Parathyroid adenoma (tissue), 2 donors: Measurements from ENCODE around the gene RHCE.

Experiments
- H2AFZ ChIP-seq: fragments of 300-600 bp; sonication (generic); one replicate; pipeline ENCODE4 v1.7.0; 2017; ENCODE audit warnings: antibody characterized with exemption, mild to moderate bottlenecking
- H3K27ac ChIP-seq: fragments of 300-600 bp; sonication (generic); one replicate; pipeline ENCODE4 v1.7.0; 2017
- H3K27me3 ChIP-seq: fragments of 300-600 bp; sonication (generic); one replicate; pipeline ENCODE4 v1.7.0; 2017; ENCODE audit warnings: low read length; ENCODE audit not compliant: control insufficient read depth, insufficient read depth
- H3K36me3 ChIP-seq: fragments of 300-600 bp; sonication (generic); one replicate; pipeline ENCODE4 v1.7.0; 2017; ENCODE audit warnings: low read length; ENCODE audit not compliant: control insufficient read depth, insufficient read depth
- H3K4me1 ChIP-seq: fragments of 300-600 bp; sonication (generic); one replicate; pipeline ENCODE4 v1.7.0; 2017; ENCODE audit warnings: control low read depth
- H3K4me2 ChIP-seq: fragments of 300-600 bp; sonication (generic); one replicate; pipeline ENCODE4 v1.7.0; 2017; ENCODE audit warnings: low read length
- H3K4me3 ChIP-seq: fragments of 300-600 bp; sonication (generic); one replicate; pipeline ENCODE4 v1.7.0; 2017; ENCODE audit warnings: low read depth, low read length
- H3K79me2 ChIP-seq: fragments of 300-600 bp; sonication (generic); one replicate; pipeline ENCODE4 v1.7.0; 2017; ENCODE audit warnings: control low read depth
- H3K9ac ChIP-seq: fragments of 300-600 bp; sonication (generic); one replicate; pipeline ENCODE4 v1.7.0; 2017; ENCODE audit warnings: mild to moderate bottlenecking
- H3K9me3 ChIP-seq: fragments of 300-600 bp; sonication (generic); one replicate; pipeline ENCODE4 v1.7.0; 2017; ENCODE audit warnings: low read length; ENCODE audit not compliant: control insufficient read depth
- TF ChIP-seq, protein P1 (sequence below): fragments of 300-600 bp; sonication (generic); IDR thresholded peaks from one replicate; pipeline ENCODE4 v1.7.0; 2017; ENCODE audit warnings: antibody characterized with exemption, mild to moderate bottlenecking
- donor health status: primary hyperparathyroidism.

Gene RHCE

DNA sequence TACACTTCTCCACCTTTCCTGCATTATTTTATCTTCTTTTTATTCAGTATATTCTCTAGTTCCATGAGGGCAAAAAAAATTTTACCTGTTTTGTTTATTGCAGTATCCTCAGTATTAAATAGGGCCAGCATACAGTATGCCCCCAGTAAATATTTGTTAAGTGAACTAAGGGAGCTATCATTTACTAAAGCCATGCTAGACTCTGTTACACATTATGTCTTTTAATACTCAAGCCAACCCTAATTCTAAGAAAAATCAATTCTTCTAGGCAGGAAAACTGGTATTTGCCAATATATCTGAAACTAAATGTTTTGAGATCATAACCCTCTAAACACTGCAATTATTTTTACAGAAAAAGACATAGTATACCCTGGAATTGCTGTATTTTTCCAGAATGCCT is 64.2 kb downstream of the RHCE start:
- no peak overlapping the region for H2AFZ ChIP-seq
- H3K79me2 ChIP-seq = no peaks in the 10 kb centered on the region
- H3K27ac ChIP-seq = no peak overlapping the region
- H3K9me3 ChIP-seq = no peaks in the 10 kb centered on the region
- TF ChIP-seq, protein P1, sequence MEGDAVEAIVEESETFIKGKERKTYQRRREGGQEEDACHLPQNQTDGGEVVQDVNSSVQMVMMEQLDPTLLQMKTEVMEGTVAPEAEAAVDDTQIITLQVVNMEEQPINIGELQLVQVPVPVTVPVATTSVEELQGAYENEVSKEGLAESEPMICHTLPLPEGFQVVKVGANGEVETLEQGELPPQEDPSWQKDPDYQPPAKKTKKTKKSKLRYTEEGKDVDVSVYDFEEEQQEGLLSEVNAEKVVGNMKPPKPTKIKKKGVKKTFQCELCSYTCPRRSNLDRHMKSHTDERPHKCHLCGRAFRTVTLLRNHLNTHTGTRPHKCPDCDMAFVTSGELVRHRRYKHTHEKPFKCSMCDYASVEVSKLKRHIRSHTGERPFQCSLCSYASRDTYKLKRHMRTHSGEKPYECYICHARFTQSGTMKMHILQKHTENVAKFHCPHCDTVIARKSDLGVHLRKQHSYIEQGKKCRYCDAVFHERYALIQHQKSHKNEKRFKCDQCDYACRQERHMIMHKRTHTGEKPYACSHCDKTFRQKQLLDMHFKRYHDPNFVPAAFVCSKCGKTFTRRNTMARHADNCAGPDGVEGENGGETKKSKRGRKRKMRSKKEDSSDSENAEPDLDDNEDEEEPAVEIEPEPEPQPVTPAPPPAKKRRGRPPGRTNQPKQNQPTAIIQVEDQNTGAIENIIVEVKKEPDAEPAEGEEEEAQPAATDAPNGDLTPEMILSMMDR = no peak
- H3K36me3 ChIP-seq = no peaks in the 10 kb centered on the region
- no peaks in the 10 kb centered on the region for H3K4me1 ChIP-seq
- H3K27me3 ChIP-seq = no peaks in the 10 kb centered on the region
- no peak overlapping the region for H3K4me3 ChIP-seq
- H3K9ac ChIP-seq = no peak overlapping the region
- H3K4me2 ChIP-seq = no peak overlapping the region

DNA sequence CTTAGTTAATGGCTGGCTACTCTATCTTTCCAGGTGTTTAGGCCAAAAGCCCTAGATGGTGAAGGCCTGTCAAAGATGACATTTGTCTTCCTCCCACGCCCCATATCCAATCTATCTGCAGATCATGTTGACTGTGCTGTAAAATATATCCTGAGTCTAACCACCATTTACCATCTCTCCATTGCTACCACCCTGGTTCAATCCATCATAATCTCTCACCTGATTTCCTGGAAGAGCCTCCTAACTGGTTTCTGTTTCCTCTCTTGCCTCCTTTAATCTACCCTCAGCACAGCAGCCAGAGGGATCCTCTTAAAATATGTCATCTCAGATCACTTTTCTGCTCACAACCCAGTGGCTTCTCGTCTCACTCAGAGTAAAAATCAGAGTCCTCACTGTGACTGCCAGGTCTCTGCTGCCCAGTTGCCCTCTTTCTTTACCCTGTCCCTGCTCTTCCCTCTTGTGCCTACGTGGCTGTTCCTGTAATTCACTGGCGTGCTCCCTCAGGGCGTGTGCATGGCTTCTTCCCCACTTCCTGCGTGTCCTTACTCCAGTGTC is 64.7 kb downstream of the RHCE start:
- Histone ChIP-seq H3K9me3 (no peaks in the 10 kb centered on the region), H3K27ac (no peak overlapping the region), H3K4me2 (no peak overlapping the region), H3K79me2 (no peaks in the 10 kb centered on the region), H3K9ac (no peak overlapping the region), H3K4me1 (no peaks in the 10 kb centered on the region), H2AFZ (no peak overlapping the region), H3K36me3 (no peaks in the 10 kb centered on the region), H3K4me3 (no peak overlapping the region), H3K27me3 (no peaks in the 10 kb centered on the region)
- TF ChIP-seq, protein P1 = no peak

DNA sequence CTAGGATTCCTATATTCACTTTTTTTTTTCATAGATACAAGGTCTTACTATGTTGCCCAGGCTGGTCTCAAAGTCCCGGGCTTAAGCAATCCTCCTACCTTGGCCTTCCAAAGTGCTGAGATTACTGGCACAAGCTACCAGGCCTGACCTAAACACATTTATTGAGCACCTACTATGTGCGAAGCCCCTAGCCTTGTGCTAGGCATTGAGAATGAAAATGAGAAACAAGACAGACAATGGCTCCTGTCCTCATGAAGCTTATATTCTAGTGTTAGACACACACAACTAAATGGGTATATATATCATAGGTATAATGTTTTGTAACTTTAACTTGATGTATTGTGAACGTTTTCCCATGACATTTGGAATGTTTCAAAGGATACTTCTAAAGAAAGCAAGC is 71.0 kb downstream of the RHCE start:
- H2AFZ ChIP-seq = no peak overlapping the region
- H3K4me1 ChIP-seq = no peaks in the 10 kb centered on the region
- no peaks in the 10 kb centered on the region for H3K27me3 ChIP-seq
- H3K27ac ChIP-seq = no peak overlapping the region
- no peaks in the 10 kb centered on the region for H3K79me2 ChIP-seq
- H3K9me3 ChIP-seq = no peaks in the 10 kb centered on the region
- no peaks in the 10 kb centered on the region for H3K36me3 ChIP-seq
- H3K4me2 ChIP-seq = no peak overlapping the region
- TF ChIP-seq, protein P1 = no peak
- no peak overlapping the region for H3K9ac ChIP-seq
- no peak overlapping the region for H3K4me3 ChIP-seq

GRCh38 chr1:25347556-25347955 is 73.1 kb downstream of the RHCE start:
- Histone ChIP-seq H3K9me3 (no peaks in the 10 kb centered on the region), H3K4me1 (no peaks in the 10 kb centered on the region), H2AFZ (no peak overlapping the region), H3K4me2 (no peak overlapping the region), H3K27me3 (no peaks in the 10 kb centered on the region), H3K9ac (no peak overlapping the region), H3K79me2 (peaks cover 6% of the 10 kb centered on the region), H3K4me3 (no peak overlapping the region), H3K27ac (no peak overlapping the region), H3K36me3 (no peaks in the 10 kb centered on the region)
- TF ChIP-seq, protein P1 = no peak

- Histone ChIP-seq H3K4me2 (no peak overlapping the region), H3K4me3 (no peak overlapping the region), H3K9ac (no peak overlapping the region), H3K4me1 (no peaks in the 10 kb centered on the region), H3K9me3 (no peaks in the 10 kb centered on the region), H2AFZ (no peak overlapping the region), H3K27me3 (no peaks in the 10 kb centered on the region), H3K79me2 (peaks cover 6% of the 10 kb centered on the region), H3K36me3 (no peaks in the 10 kb centered on the region), H3K27ac (no peak overlapping the region)
- TF ChIP-seq, protein P1 = no peak
These were observed 76.8 kb downstream of the RHCE start for GRCh38 chr1:25343872-25344271.
